GM18873 (cell line): ENCODE results near the gene ABHD18.
"Not testable (repeated sequence)": the region's sequence is repeated elsewhere in the genome, so short reads cannot be mapped to it uniquely, and the experiment has no call there.

Experiments used
- ATAC-seq: cut with Tn5 transposase; IDR thresholded peaks from one replicate; pipeline ENCODE4 v1.9.1; 2021; ENCODE audit warnings: mild to moderate bottlenecking, moderate library complexity, moderate number of reproducible peaks; ENCODE audit not compliant: unreplicated experiment, low FRiP score

Gene ABHD18

DNA sequence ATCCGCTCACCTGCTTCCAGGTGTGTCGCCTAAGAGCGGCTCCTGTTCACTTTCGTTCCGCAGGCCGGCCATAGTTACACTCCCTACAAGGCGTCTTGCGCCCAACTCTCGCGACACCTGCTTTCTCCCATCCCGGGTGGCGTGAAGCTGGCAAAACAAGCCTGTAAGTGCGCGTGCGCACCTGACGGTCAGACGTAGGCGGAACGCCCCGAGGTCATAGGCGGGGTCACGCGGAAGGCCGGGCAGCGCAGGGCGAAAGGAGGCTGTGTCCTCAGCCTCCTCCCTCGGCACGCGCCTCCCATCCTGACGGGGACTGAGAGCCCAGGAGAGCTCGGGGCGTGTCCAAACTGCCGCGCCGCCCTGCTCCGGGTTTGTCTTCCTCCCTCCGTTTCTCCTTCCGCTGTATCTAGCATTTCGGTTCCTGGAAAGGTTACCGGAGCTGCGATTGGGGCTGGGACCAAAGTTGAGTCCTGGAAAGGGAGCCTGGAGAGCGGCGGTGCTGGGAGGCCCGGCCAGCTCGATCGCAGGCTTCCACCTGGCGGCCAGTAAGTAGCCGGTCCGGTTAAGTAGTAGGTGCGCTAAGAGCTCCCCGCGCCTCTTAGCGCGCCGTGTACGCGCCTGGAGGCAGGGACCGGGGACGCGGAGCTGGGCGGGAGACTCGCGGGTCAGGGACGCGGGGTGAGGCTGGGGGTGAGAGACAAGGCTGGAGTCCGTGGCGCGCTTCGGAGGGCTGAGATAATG, at the start of gene ABHD18, which contains the start of gene MFSD8:
ABHD18 (plus strand) TSS at position 345 of the 741 bp plus-strand sequence. CDS start 17,550 bp downstream, outside the sequence.
MFSD8 (minus strand) TSS at position 112 of the 741 bp plus-strand sequence; CDS start at position 72, 40 bp downstream.
- ATAC-seq = peak; percentile 97

GRCh38 chr4:127916512-127916911, 48.7 kb upstream of the ABHD18 start:
- no peak for ATAC-seq

GRCh38 chr4:127917151-127917550, 48.1 kb upstream of the ABHD18 start:
- no peak for ATAC-seq

- ATAC-seq = no peak
Observed at GRCh38 chr4:127920521-127920920, 44.7 kb upstream of the ABHD18 start.

GRCh38 chr4:127922226-127922625, 43.0 kb upstream of the ABHD18 start:
- no peak for ATAC-seq

DNA sequence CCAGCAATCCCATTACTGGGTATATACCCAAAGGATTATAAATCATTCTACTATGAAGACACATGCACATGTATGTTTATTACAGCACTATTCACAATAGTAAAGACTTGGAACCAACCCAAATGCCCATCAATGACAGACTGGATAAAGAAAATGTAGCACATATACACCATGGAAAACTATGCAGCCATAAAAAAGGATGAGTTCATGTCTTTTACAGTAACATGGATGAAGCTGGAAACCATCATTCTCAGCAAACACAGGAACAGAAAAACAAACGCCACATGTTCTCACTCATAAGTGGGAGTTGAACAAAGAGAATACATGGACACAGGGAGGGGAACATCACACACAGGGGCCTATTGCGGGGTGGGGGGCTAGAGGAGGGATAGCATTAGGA, 39.5 kb upstream of the ABHD18 start:
- ATAC-seq = not testable (repeated sequence)

DNA sequence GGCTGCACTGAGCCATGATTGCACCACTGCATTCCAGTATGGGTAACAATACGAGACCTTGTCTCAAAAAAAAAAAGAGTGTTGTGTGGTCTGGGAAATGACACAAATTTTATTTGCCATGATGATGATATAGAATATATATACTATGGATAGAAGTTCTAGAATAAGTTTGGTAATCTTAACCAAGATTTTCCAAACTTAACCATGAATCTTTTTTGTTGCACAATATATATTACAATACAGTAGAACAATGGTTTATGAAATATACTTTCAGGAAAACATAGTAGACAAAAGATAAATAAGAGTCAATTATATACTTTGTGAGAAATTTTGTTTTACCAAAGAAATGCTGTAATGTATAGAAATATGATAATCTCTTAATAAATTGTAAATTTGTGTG, 35.0 kb upstream of the ABHD18 start:
- no peak for ATAC-seq

DNA sequence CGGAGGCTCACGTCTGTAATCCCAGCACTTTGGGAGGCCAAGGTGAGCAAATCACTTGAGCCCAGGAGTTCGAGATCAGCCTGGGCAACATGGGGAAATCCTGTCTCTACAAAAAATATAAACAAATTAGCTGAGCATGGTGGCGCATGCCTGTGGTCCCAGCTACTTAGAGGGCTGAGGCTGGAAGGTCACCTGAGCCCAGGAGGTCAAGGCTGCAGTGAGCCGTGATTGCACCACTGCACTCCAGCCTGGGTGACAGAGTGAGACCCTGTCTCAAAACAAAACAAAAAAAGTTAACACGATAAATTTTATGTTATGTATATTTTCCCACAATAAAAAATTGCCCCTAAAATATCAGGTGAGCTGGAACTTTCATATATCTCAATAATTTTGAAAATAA, 33.4 kb upstream of the ABHD18 start:
- ATAC-seq = not testable (repeated sequence)

DNA sequence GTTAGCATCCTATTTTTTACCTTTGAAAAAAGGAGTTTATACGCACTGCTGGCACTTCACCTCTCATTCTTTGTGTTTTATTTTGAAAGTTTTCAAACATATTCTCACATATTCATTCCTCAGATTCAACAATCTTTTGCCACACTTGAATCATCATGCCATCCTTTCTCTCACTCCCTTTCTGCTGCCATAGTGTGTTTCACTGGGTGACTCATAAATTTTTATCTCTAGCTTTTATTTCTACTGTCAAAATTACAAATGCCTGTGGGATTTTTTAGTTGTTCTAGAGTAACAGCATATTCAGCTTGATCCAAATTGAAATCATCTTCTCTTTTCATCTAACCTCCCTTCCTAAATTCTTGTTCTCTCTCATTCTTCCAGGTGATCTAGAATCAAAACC, 28.2 kb upstream of the ABHD18 start:
- ATAC-seq = no peak

DNA sequence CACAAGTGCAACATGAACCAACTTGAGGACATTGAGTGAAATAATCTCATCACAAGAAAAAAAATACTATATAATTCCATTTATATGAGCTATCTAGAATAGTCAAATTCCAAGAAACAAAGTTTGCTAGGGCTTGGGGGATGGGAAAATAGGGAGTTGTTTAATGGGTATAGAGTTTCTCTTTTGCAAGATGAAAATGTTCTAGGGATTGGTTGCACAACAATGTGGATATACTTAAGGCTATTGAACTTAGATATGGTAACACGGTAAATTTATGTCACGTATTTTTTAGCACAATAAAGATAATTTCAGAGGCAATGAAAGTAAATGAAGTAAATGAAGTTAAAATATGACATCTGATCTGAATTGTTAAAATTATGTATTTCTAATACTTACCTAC, 8.1 kb upstream of the ABHD18 start:
- no peak for ATAC-seq

- ATAC-seq = no peak
Observed at GRCh38 chr4:127959794-127960193, 5.4 kb upstream of the ABHD18 start.

DNA sequence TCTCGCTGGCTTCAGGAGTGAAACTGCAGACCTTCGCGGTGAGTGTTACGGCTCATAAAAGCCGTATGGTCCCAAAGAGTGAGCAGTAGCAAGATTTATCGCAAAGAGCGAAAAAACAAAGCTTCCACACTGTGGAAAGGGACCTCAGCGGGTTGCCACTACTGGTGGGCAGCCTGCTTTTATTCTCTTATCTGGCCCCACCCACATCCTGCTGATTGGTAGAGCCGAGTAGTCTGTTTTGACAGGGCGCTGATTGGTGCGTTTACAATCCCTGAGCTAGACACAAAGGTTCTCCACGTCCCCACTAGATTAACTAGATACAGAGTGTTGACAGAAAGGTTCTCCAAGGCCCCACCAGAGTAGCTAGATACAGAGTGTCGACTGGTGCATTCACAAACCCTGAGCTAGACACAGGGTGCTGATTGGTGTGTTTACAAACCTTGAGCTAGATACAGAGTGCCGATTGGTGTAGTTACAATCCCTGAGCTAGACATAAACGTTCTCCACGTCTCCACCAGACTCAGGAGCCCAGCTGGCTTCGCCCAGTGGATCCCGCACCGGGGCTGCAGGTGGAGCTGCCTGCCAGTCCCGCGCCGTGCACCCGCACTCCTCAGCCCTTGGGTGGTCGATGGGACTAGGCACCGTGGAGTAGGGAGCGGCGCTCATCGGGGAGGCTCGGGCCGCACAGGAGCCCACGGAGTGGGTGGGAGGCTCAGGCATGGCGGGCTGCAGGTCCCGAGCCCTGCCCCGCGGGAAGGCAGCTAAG, 1.4 kb upstream of the ABHD18 start:
- ATAC-seq = not testable (repeated sequence)

DNA sequence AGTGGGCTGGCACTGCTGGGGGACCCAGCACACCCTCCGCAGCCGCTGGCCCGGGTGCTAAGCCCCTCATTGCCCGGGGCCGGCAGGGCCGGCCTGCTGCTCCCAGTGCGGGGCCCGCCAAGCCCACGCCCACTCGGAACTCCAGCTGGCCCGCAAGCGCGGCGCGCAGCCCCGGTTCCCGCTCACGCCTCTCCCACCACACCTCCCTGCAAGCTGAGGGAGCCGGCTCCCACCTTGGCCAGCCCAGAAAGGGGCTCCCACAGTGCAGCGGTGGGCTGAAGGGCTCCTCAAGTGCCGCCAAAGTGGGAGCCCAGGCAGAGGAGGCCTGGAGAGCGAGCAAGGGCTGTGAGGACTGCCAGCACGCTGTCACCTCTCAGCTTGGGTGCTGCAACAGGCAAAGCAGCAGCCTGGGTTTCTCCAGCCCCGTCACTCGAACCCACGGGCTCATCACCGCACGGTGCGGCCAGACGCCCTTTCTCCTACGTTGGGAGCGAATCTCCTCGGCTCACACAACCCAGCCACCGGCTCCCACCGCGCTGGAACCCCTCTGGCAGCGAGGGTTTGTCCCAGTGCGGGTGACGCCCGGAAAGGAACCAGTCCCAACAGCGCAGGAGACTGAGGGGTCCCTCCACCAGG, 662 bp upstream of the ABHD18 start:
- ATAC-seq = peak; percentile 25

- ATAC-seq = peak; percentile 27
Observed at GRCh38 chr4:127965803-127966175, 583 bp downstream of the ABHD18 start.

DNA sequence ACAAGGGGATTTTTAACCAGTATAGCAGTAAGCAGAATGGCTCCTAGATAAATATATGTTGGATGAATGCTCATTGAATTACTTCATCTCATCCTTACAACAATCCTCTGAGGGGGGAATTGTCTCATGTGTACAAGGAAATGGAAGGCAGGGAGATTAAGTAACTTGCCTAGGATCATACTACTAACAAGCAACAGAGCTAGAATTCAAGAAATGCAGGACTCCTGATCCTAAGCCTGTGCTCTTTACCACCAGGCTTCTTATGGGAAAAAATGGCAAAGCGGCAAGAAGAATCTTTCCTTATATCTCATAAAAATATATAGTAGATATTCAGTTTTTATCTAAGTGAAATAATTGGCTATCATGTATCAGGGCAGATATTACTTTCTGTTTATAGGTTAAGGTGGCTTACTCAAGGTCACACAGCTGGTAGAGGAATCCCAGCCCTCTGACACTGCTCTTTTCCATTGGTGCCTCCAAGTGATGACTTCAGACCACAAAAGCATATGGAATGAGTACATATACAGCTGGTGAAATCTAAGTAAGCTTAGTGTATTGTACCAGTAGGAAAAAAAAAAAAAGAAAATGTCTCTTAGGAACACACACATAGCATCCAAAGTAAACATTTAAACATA, 2.1 kb downstream of the ABHD18 start:
- ATAC-seq = no peak

DNA sequence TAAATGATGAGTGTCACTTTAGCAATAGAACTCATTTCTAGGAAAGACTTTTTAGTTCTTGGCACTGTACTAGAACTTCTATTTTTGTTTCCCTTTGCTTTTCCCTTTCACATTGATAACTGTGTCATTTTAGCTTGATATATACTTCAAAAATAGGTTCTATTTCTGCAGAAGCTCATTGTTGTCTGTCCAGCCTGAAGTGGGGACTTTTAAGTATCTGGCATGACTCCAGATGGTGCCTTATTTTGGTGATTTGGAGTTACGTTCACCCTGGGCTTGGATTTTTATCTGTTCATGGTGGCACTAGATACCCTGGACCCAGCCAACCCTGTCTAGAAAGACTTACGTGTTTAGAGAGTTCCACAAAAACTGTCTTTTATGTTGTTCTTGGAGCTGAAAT, 3.4 kb downstream of the ABHD18 start:
- no peak for ATAC-seq

GRCh38 chr4:127970925-127971324, 5.7 kb downstream of the ABHD18 start:
- ATAC-seq = not testable (repeated sequence)

- no peak for ATAC-seq
Observed at GRCh38 chr4:127975121-127975770, 10.0 kb downstream of the ABHD18 start.

DNA sequence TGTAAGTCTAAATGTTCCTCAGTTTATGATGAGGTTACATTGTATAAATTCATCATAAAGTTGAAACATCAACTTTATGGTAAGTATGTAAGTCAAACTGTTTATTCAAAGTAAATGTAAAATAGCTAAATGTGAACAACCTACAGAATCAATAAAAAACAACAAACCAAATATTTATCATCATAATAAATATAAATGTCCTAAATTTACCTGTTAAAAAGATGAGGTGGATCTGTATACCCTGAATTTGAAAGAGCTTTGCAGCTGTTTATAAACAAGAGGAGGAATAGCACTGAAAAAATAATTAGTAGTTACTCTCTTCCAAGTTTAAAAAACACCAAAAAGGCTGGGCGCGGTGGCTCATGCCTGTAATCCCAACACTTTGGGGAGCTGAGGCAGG, 13.7 kb downstream of the ABHD18 start:
- no peak for ATAC-seq

GRCh38 chr4:127982445-127982844, 17.2 kb downstream of the ABHD18 start:
- no peak for ATAC-seq
